Osteocyte (in vitro differentiated cells): Measurements from ENCODE around the gene HOXB4. TPM values are rescaled to one million over a fixed set of nuclear protein-coding genes. Genes with fewer than 3 reads are reported as not detected.

ENCODE experiments used
- DNase-seq: peaks from one replicate; pipeline ENCODE4 v3.0.0; 2021; ENCODE audit warnings: mixed read lengths; ENCODE audit not compliant: unreplicated experiment; ENCODE audit errors: extremely low spot score
- H3K27ac Mint-ChIP-seq: one replicate; pipeline ENCODE4 v1.8.0; 2021; ENCODE audit warnings: mild to moderate bottlenecking, mixed read lengths; ENCODE audit not compliant: unreplicated experiment
- H3K27me3 Mint-ChIP-seq: one replicate; pipeline ENCODE4 v1.8.0; 2021; ENCODE audit warnings: mixed read lengths; ENCODE audit not compliant: unreplicated experiment
- H3K36me3 Mint-ChIP-seq: one replicate; pipeline ENCODE4 v1.8.0; 2021; ENCODE audit warnings: mixed read lengths; ENCODE audit not compliant: unreplicated experiment
- H3K4me1 Mint-ChIP-seq: one replicate; pipeline ENCODE4 v1.8.0; 2021; ENCODE audit warnings: mixed read lengths; ENCODE audit not compliant: unreplicated experiment
- H3K4me3 Mint-ChIP-seq: one replicate; pipeline ENCODE4 v1.8.0; 2021; ENCODE audit warnings: mild to moderate bottlenecking, moderate library complexity, mixed read lengths; ENCODE audit not compliant: unreplicated experiment
- H3K9me3 Mint-ChIP-seq: one replicate; pipeline ENCODE4 v1.8.0; 2021; ENCODE audit warnings: mixed read lengths; ENCODE audit not compliant: unreplicated experiment
- CTCF ChIP-seq: fragments of 200-600 bp; sonication (generic); IDR thresholded peaks from 2 replicates; pipeline ENCODE4 v1.5.0; 2021; ENCODE audit warnings: antibody characterized with exemption, mild to moderate bottlenecking, moderate library complexity
- total RNA-seq: library from RNA; stranded (reverse); gene quantifications from 2 replicates; pipeline ENCODE4 v1.2.1, GENCODE V29; 2021

HOXB4 gene
- total RNA-seq, 1 donor from 2014 or later, result not detected

GRCh38 chr17:48568499-48569239 lies 9.5 kb downstream of the HOXB4 start:
- peaks cover 34% of the 10 kb centered on the region for H3K27me3 Mint-ChIP-seq
- no peaks in the 10 kb centered on the region for H3K4me1 Mint-ChIP-seq
- no peaks in the 10 kb centered on the region for H3K36me3 Mint-ChIP-seq
- no peak for TF ChIP-seq CTCF
- DNase-seq, result no peak
- H3K27ac Mint-ChIP-seq, result no peak overlapping the region
- no peak overlapping the region for H3K4me3 Mint-ChIP-seq
- no peaks in the 10 kb centered on the region for H3K9me3 Mint-ChIP-seq

GRCh38 chr17:48567646-48568354 lies 10.3 kb downstream of the HOXB4 start:
- Mint-ChIP-seq H3K4me1 (no peaks in the 10 kb centered on the region), H3K27ac (no peak overlapping the region), H3K36me3 (no peaks in the 10 kb centered on the region), H3K27me3 (peaks cover 34% of the 10 kb centered on the region), H3K4me3 (no peak overlapping the region), H3K9me3 (no peaks in the 10 kb centered on the region)
- TF ChIP-seq CTCF, result no peak
- no peak for DNase-seq

GRCh38 chr17:48567209-48567608 lies 10.9 kb downstream of the HOXB4 start:
- no peaks in the 10 kb centered on the region for H3K36me3 Mint-ChIP-seq
- H3K4me3 Mint-ChIP-seq, result no peak overlapping the region
- no peak overlapping the region for H3K27ac Mint-ChIP-seq
- no peak for DNase-seq
- TF ChIP-seq CTCF, result no peak
- no peaks in the 10 kb centered on the region for H3K4me1 Mint-ChIP-seq
- peaks cover 34% of the 10 kb centered on the region for H3K27me3 Mint-ChIP-seq
- H3K9me3 Mint-ChIP-seq, result no peaks in the 10 kb centered on the region

- no peak overlapping the region for H3K4me3 Mint-ChIP-seq
- no peak overlapping the region for H3K27ac Mint-ChIP-seq
- peaks cover 34% of the 10 kb centered on the region for H3K27me3 Mint-ChIP-seq
- no peaks in the 10 kb centered on the region for H3K4me1 Mint-ChIP-seq
- TF ChIP-seq CTCF, result no peak
- no peak for DNase-seq
- no peaks in the 10 kb centered on the region for H3K36me3 Mint-ChIP-seq
- H3K9me3 Mint-ChIP-seq, result no peaks in the 10 kb centered on the region
Observed at GRCh38 chr17:48566717-48567116, 11.4 kb downstream of the HOXB4 start.

- no peaks in the 10 kb centered on the region for H3K36me3 Mint-ChIP-seq
- H3K9me3 Mint-ChIP-seq, result no peaks in the 10 kb centered on the region
- no peak for DNase-seq
- no peak for TF ChIP-seq CTCF
- no peaks in the 10 kb centered on the region for H3K4me1 Mint-ChIP-seq
- no peak overlapping the region for H3K4me3 Mint-ChIP-seq
- H3K27ac Mint-ChIP-seq, result no peak overlapping the region
- peaks cover 34% of the 10 kb centered on the region for H3K27me3 Mint-ChIP-seq
Observed at GRCh38 chr17:48565925-48566710, 12.0 kb downstream of the HOXB4 start.
